RWPE1 (cell line): ENCODE measurements around the gene SELENON.

Source experiments
- CTCF ChIA-PET: fragments of 350-600 bp; sonication (Branson Sonifier 250); formaldehyde crosslinking; extraction: SDS; loops from one replicate; lab custom pipeline; 2021; lab: Yijun Ruan, JAX
- POLR2A ChIA-PET: fragments of 400-600 bp; formaldehyde crosslinking; extraction: SDS; loops from one replicate; lab custom pipeline; 2020; ENCODE audit warnings: antibody characterized with exemption; ENCODE audit not compliant: low non-redundant PET; lab: Yijun Ruan, JAX
- DNase-seq: peaks from one replicate; pipeline ENCODE4 v3.0.0; 2012; ENCODE audit warnings: low spot score
- H3K27ac ChIP-seq: fragments of 450-650 bp; 2 replicates; pipeline ENCODE4 v1.5.1; 2017
- CTCF ChIP-seq: fragments of 450-650 bp; conservative IDR thresholded peaks from 2 replicates; pipeline ENCODE4 v1.5.1; 2017; ENCODE audit warnings: low read depth, mild to moderate bottlenecking

SELENON gene

DNA sequence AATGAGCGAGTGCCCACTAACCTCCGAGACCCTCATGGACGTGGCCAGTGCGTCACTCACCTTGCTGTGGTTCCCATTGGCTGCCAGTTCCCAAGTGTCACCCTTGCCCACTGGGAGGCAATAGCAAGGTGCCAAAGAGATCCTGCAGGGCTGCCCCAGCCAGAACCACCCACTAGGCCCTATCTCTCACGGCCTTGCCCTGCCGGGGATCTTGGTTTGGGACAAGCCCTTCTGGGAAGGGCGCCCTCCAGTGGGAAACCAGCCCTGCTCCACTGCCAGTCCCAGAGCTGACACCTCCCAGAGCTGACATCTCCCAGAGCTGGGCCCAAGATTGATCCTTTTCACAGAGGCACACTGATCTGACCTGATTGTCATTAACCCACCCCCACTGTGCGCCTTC is 2.1 kb upstream of the SELENON start:
- CTCF ChIA-PET, result interaction anchor here (0.6 to 1.9 kb wide), 3 partner anchors 11 to 272 kb away, joined by 3 to 9 read pairs (median 4); no protein-coding TSS in a partner anchor

GRCh38 chr1:25798666-25799351 is 1.2 kb upstream of the SELENON start:
- CTCF ChIA-PET, result interaction anchor here (1.0 to 1.9 kb wide), 2 partner anchors 11 to 190 kb away, joined by 3 to 9 read pairs; no protein-coding TSS in a partner anchor
- no peak for DNase-seq
- POLR2A ChIA-PET, result no interaction called here
- H3K27ac ChIP-seq, result no peak overlapping the region
- TF ChIP-seq CTCF, result no peak

More for the DNA sequence above, 2.1 kb upstream of the SELENON start:
- no peak for DNase-seq
- no peak for TF ChIP-seq CTCF
- no peak overlapping the region for H3K27ac ChIP-seq
- POLR2A ChIA-PET, result no interaction called here

DNA sequence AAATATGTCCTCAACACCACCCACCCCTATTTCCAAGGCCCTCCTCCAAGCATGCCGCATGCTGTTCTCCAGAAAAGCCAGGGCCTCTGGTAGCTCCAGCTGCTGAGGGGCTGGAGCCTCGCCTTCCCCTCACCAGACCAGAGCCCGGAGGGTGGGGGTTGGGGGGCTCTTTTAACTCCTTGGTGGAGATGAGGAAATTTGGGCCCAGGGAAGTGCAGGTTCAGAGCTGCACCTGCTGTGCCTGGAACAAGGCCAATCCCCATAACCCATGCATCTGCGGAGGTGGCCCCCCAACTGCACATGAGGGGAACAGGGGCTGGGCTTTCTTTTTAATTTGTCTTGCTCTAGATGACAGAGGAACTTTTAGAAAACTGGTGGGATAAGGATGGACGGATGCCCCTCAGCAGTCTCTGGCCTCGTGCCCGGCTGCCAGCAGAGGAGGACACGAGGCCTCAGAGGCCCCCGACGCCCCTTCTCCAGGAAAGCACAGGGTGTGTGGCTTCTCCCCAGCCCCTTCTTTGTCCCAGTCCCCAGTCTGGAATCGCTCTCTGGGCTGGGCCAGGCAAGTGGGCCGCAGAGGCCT is 550 bp upstream of the SELENON start:
- no peak for DNase-seq
- no peak for TF ChIP-seq CTCF
- POLR2A ChIA-PET, result no interaction called here
- CTCF ChIA-PET, result interaction anchor here (1.0 to 1.4 kb wide), 3 partner anchors 9 to 191 kb away, joined by 3 to 4 read pairs (median 3); no protein-coding TSS in a partner anchor
- H3K27ac ChIP-seq, result peak overlapping the region; percentile 56

DNA sequence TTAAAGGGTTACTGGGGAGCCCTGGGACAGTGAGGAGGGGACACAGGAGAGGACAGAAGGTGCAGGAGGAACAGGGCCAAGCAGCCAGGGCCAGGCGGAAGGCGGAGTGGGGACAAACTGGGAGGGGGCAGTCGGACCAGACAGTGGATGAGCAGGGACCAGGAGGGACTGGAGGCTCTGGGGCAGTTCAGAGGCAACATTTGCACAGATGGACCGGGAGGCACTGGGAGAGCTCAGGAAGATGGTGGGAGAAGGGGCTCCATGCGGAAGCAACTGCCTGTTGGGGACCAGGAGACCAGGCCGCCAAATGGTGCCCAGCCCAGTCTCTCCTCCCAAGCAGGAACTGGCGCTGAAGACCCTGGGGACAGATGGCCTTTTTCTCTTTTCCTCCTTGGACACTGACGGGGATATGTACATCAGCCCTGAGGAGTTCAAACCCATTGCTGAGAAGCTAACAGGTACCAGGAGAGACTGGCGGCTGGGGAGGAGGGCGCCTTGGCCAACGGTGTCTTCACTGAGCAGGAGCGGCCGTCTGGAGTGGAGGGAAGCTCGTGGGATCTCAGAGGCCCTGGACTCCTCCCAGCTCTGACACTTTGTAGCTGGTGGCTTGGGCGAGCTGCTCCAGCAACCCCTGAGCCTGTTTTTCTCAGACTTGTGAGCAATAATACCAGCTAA is 847 bp downstream of the SELENON start:
- TF ChIP-seq CTCF, result no peak
- no peak for DNase-seq
- H3K27ac ChIP-seq, result peak overlapping the region; percentile 56
- POLR2A ChIA-PET, result interaction anchor here (0.5 to 0.6 kb wide), 2 partner anchors 546 to 630 kb away, joined by 3 to 4 read pairs; no protein-coding TSS in a partner anchor
- CTCF ChIA-PET, result interaction anchor here (1.2 to 1.6 kb wide), 3 partner anchors 8 to 297 kb away, joined by 3 to 4 read pairs (median 3); no protein-coding TSS in a partner anchor

DNA sequence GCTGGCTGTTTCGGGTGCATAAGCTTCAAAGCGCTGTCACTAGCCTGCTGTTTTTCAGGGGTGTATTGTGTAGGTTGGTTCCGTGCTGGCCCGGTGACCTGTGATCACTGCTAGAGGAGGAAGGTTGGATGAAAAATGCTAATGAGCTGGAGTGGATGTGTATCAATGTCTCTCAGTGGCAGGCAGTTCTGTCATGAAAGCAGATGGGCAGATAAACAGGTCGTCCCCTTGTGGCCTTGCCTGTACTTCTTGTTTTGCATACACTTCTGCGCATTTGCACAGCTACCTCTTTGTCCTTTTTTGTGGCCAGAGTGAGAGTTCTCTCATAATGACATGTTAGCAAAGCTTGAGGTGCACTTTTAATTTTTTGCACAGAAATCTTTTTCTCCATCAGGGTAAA is 2.9 kb downstream of the SELENON start:
- POLR2A ChIA-PET, result no interaction called here

More for the DNA sequence above, 2.9 kb downstream of the SELENON start:
- DNase-seq, result no peak
- TF ChIP-seq CTCF, result no peak
- CTCF ChIA-PET, result no interaction called here
- H3K27ac ChIP-seq, result no peak overlapping the region
